Measurements from ENCODE around the gene MCEMP1.
A peak's percentile ranks its signal among the peaks of the same experiment; 100 is the strongest.

MCEMP1 gene

DNA sequence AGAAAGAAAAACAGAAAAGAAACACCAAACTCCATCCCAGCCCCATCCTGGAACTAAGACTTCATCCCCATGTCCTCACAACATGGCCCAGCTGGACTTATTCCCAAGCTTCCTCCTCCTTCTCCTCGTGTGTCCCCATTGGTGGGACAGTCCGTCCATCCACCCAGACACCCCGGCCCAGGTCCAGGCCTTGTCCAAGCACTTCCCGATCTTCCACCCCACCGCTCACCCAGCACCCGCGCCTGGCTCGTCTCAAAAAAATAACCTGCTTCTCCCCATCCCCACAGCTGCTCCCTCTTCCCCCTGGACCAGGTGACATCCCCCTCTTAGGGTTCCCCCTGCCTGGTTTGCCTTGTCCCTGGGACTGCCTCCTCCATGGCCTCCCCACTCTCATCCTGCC, 26.4 kb downstream of the MCEMP1 start:
- TF ChIP-seq TAF1 (IDR thresholded peaks at IDR 0.05; ENCODE audit: borderline replicate concordance, low read depth, low read length): no peak
- no peak for TF ChIP-seq POLR2AphosphoS5 (IDR thresholded peaks at IDR 0.05; ENCODE audit: low read depth, low read length)
- no peak for TF ChIP-seq POLR2A (IDR thresholded peaks at IDR 0.05; ENCODE audit: low read depth, low read length)
- no peak for FAIRE-seq
- no peak for DNase-seq (ENCODE audit: insufficient read length)

DNA sequence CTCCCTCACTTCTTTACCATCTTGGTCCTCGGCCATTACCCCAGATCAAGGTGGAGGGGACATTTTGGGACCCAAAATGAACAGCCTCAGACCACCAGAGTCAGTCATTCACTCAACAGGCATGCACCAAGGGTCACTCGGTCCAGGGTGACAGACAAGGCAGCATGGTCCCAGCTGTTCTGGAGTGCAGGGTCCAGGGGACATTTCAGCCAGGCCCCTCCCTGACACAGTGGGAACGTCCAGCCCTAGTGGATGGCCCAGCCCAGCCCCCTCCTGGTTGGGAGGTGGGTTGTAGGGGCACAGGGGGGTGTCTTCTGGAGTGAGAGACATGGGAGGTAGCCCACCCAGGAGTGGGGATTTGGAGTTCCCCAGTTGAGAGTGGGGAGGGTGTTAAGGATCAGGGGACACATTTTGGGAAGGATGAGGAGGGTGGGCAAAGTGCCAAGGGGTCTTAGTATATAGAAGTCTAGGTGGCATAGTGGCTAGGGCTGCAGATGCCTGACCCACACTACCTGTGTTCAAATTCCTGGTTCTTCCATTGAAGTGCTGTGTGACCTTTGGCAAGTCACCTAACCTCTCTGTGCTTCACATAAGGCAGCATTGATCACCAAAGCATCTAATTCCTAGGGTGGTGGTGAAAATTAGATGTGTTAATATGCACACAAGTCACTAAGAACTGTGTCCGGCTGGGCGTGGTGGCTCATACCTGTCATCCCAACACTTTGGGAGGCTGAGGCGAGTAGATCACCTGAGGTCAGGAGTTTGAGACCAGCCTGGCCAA, 27.6 kb downstream of the MCEMP1 start:
- FAIRE-seq (peak; percentile 56), DNase-seq (ENCODE audit: insufficient read length) (no peak)
- TF ChIP-seq TAF1 (IDR thresholded peaks at IDR 0.05; ENCODE audit: borderline replicate concordance, low read depth, low read length) (no peak), POLR2A (IDR thresholded peaks at IDR 0.05; ENCODE audit: low read depth, low read length) (no peak), POLR2AphosphoS5 (IDR thresholded peaks at IDR 0.05; ENCODE audit: low read depth, low read length) (no peak)

DNA sequence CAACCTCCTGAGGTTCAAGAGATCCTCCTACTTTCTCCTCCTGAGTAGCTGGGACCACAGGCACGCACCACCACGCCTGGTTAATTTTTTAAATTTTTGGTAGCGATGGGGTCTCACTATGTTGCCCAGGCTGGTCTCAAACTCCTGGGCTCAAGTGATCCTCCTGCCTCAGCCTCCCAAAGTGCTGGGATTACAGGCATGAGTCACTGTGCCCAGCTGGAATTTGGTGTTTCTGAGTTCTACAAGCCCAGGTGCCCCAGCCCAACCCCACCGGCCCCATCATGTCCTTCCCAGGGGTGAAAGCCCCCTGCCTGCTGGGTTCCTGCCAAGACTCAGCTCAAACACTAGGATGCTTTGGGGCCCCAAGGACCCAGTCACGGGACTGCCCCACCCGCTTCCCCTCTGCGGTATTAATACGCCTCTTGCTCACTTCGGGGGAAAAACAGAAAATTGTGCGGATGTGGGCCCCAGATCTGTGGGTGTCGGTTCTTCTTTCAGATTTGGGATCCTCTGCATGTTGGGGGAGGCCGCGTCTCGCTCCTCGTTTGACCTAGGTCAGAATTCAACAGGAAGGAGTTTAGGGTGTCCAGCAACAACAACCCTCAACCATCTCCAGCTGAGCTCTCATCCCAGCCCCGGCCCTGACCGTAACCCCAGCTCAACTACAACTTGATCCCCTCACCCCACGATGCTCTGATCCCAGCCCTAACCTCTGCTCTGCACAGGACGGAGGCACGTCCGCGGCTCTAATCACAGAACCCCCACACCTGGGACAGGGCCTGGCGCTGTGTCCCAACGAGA, 28.7 kb downstream of the MCEMP1 start:
- FAIRE-seq (peak; percentile 99), DNase-seq (ENCODE audit: insufficient read length) (peak; percentile 69)
- TF ChIP-seq POLR2A (IDR thresholded peaks at IDR 0.05; ENCODE audit: low read depth, low read length) (peak; percentile 61; the same call in 1 of the 2 replicates), TAF1 (IDR thresholded peaks at IDR 0.05; ENCODE audit: borderline replicate concordance, low read depth, low read length) (0 out of 2 replicates have a peak, but pooled peaks have one; percentile 37), POLR2AphosphoS5 (IDR thresholded peaks at IDR 0.05; ENCODE audit: low read depth, low read length) (peak; percentile 63; the same call in 1 of the 2 replicates)

DNA sequence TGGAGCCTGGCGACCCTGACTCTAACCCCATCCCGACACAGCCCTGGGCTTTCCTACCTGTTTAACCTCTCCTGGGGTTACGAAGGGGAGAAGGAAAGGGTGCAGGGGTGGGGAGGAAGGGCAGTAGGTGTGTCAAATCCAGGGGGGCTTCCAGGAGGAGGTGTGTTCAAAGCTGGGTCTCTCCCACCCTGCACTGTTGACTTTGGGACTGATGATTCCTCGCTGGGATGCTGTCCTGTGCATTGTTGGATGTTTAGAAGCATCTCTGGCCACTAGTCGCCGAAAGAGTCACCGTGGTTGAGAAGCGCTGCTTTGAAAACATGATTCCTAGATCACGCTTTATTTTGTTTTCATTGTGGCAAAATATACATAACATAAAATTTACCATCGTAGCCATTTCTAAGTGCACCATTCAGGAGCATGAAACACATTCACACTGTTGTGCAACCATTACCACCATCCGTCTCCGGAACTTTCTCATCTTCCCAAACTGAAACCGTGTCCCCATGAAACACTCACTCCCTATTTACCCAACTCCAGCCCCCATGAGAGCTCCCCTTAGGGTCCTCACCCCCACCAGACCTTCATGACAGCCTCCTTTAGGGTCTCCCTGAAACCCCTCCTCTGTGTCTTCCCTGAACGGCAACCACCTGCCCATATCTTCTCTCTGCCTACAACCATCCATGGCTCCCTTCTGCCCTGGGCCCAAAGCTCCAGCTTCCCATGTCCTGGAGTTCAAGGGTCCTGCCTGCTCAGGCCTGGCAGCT, 29.5 kb downstream of the MCEMP1 start:
- DNase-seq (ENCODE audit: insufficient read length): no peak
- no peak for TF ChIP-seq POLR2AphosphoS5 (IDR thresholded peaks at IDR 0.05; ENCODE audit: low read depth, low read length)
- no peak for TF ChIP-seq POLR2A (IDR thresholded peaks at IDR 0.05; ENCODE audit: low read depth, low read length)
- no peak for TF ChIP-seq TAF1 (IDR thresholded peaks at IDR 0.05; ENCODE audit: borderline replicate concordance, low read depth, low read length)
- FAIRE-seq: no peak

DNA sequence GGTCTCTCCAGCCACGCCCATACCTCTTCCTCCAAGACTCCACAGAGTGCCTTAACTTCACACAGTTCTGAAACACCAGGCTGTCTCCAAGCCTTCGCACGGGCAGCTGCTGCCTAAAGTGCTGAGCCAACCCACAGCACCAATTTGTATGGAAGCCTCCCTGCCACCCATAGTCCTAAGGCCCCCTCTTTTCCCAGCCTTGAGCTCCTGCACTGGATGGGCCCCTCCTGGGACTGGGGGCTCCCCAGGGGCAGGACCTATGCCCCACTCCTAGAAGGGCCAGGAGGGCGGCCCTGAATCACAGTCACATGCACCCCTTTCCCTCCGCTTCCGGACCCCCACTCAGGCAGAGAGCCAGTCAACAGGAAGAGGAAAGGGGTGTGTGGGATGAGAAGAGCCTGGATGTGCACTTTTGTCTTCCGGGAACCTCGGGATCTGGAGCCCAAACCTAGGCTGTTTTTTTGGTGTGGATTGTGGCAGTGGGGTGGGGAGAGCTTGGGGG, 30.1 kb downstream of the MCEMP1 start:
- FAIRE-seq (no peak), DNase-seq (ENCODE audit: insufficient read length) (no peak)
- TF ChIP-seq TAF1 (IDR thresholded peaks at IDR 0.05; ENCODE audit: borderline replicate concordance, low read depth, low read length) (no peak), POLR2AphosphoS5 (IDR thresholded peaks at IDR 0.05; ENCODE audit: low read depth, low read length) (no peak), POLR2A (IDR thresholded peaks at IDR 0.05; ENCODE audit: low read depth, low read length) (no peak)

DNA sequence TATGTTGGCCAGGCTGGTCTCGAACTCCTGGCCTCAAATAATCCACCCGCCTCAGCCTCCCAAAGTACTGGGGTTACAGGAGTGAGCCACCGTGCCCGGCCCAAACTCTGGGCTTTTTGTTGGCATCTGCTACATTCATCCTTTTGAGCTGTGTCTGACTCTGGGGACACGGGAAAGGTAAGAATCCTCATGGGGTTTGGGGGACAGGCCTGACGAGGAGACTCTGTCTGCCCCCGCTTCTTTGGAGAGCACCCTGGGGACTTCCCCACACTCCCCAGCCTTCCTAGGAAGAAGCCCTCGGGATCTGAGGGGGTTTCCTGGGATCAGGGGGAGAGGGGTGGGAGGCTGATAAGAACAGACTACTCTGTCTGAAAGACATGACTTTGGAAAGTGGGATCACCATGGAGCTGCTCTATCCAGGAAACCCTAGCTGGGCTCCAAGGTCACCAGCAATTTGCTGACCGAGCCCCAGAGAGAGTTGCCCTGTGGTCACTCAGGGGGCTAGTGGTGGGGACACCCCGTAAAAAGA, 33.1 kb downstream of the MCEMP1 start:
- FAIRE-seq: peak; percentile 63
- no peak for TF ChIP-seq POLR2AphosphoS5 (IDR thresholded peaks at IDR 0.05; ENCODE audit: low read depth, low read length)
- TF ChIP-seq TAF1 (IDR thresholded peaks at IDR 0.05; ENCODE audit: borderline replicate concordance, low read depth, low read length): no peak
- TF ChIP-seq POLR2A (IDR thresholded peaks at IDR 0.05; ENCODE audit: low read depth, low read length): no peak

DNA sequence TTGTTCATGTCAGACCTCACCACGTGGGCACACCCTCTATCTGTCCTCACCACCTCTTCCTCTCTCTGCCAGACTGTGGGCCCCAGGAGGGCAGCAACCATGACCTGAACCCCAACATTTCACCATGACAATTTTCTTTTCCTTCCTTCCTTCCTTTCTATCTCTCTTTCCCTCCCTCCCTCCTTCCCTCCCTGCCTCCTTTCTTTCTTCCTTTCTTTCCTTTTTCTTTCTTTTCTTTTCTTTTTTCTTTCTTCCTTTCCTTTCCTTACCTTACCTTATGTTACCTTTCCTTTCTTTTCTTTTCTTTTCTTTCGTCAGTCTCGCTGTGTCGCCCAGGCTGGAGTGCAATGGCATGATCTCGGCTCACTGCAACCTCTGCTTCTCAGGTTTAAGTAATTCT, 33.7 kb downstream of the MCEMP1 start:
- FAIRE-seq: no peak
- no peak for DNase-seq (ENCODE audit: insufficient read length)
- no peak for TF ChIP-seq POLR2A (IDR thresholded peaks at IDR 0.05; ENCODE audit: low read depth, low read length)
- no peak for TF ChIP-seq POLR2AphosphoS5 (IDR thresholded peaks at IDR 0.05; ENCODE audit: low read depth, low read length)
- no peak for TF ChIP-seq TAF1 (IDR thresholded peaks at IDR 0.05; ENCODE audit: borderline replicate concordance, low read depth, low read length)

More for the DNA sequence above, 33.1 kb downstream of the MCEMP1 start:
- no peak for DNase-seq (ENCODE audit: insufficient read length)

DNA sequence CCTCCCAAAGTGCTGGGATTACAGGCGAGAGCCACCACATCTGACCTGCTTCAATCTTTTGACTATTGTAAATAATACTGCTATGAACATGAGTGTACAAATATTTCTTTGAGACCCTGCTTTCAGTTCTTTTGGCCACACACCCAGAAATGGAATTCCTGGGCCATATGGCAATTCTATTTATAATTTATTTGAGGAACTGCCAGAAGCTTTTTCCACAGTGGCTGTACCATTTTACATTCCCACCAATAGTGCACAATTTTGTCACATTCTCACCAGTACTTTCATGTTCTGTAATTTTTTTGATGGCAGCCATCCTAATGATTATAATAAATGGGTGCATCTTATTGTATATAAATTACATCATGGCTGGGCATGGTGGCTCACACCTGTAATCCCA, 38.8 kb downstream of the MCEMP1 start:
- TF ChIP-seq POLR2A (IDR thresholded peaks at IDR 0.05; ENCODE audit: low read depth, low read length) (no peak), TAF1 (IDR thresholded peaks at IDR 0.05; ENCODE audit: borderline replicate concordance, low read depth, low read length) (no peak)
- DNase-seq (ENCODE audit: insufficient read length) (no peak), FAIRE-seq (no peak)

DNA sequence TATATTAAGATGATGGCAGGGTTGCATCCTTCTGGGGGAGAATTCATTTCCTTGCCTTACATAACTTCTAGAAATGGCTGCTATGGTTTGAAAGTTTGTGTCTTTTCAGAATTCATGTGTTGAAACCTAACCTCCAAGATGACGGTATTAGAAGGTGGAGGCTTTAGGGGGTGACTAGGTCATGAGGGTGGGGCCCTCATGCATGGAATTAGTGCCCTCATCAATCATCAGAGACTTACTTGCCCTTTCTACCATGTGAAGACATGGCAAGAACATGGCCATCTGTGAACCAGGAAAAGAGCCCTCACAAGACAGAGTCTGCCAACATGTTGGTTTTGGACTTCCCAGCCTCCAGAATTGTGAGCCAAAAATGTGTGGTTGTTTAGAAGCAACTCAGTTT, 39.9 kb downstream of the MCEMP1 start:
- DNase-seq (ENCODE audit: insufficient read length): no peak
- no peak for FAIRE-seq
- TF ChIP-seq POLR2A (IDR thresholded peaks at IDR 0.05; ENCODE audit: low read depth, low read length): no peak
- no peak for TF ChIP-seq POLR2AphosphoS5 (IDR thresholded peaks at IDR 0.05; ENCODE audit: low read depth, low read length)
- no peak for TF ChIP-seq TAF1 (IDR thresholded peaks at IDR 0.05; ENCODE audit: borderline replicate concordance, low read depth, low read length)

DNA sequence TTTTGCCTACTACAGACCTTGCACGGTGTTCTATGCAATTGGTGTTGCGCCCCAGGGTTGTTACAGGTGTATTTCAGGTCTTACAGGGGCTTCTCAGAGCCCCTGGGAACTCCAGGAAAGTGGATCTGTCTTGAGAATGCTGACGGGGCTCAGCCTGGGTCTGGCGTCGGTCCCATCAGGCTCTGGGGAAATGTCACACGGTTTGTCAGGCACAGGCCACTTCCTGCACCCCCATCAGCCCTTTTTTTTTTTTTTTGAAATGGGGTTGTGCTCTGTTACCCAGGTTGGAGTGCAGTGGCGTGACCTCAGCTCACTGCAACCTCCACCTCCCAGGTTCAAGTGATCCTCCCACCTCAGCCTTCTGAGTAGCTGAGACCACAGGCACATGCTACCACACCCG, 41.8 kb downstream of the MCEMP1 start:
- FAIRE-seq (peak; percentile 33), DNase-seq (ENCODE audit: insufficient read length) (no peak)
- TF ChIP-seq TAF1 (IDR thresholded peaks at IDR 0.05; ENCODE audit: borderline replicate concordance, low read depth, low read length) (no peak), POLR2A (IDR thresholded peaks at IDR 0.05; ENCODE audit: low read depth, low read length) (no peak), POLR2AphosphoS5 (IDR thresholded peaks at IDR 0.05; ENCODE audit: low read depth, low read length) (no peak)

DNA sequence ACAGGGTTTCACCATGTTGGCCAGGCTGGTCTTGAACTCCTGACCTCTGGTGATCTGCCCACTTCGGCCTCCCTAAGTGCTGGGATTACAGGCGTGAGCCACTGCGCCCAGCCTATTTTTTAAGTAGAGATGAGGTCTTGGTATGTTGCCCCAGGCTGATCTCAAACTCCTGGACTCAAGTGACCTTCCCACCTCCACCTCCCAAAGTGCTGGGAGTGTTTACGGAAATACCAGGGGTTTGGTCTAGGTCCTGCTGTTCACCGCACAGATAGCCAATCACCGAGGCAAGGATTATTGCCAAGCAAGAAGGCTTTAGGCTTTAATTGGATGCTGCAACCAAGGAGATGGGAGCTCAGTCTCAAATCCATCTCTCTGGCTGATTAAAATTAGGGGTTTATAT, 43.5 kb downstream of the MCEMP1 start:
- no peak for TF ChIP-seq POLR2A (IDR thresholded peaks at IDR 0.05; ENCODE audit: low read depth, low read length)
- TF ChIP-seq TAF1 (IDR thresholded peaks at IDR 0.05; ENCODE audit: borderline replicate concordance, low read depth, low read length): no peak
- DNase-seq (ENCODE audit: insufficient read length) (no peak), FAIRE-seq (no peak)
